Astrocyte (in vitro differentiated cells and primary cell): ENCODE measurements around the gene ZFYVE21.

Experiments
- CTCF ChIP-seq: IDR thresholded peaks from 2 replicates; pipeline ENCODE4 v1.5.1; 2011; ENCODE audit warnings: low read depth, mild to moderate bottlenecking, inconsistent platforms, low read length, moderate library complexity; ENCODE audit not compliant: insufficient read depth
- EZH2 ChIP-seq: IDR thresholded peaks from 2 replicates; pipeline ENCODE4 v1.6.1; 2012; ENCODE audit warnings: mild to moderate bottlenecking, low read length, inconsistent platforms; ENCODE audit not compliant: insufficient read depth

- TF ChIP-seq EZH2 (no peak), CTCF (no peak)
These were observed 6.8 kb upstream of the ZFYVE21 start for GRCh38 chr14:103708750-103709187.
